HUDEP-2 (cell line): ENCODE data around the gene SNX1.
"Not testable (repeated sequence)": the region's sequence is repeated elsewhere in the genome, so short reads cannot be mapped to it uniquely, and the experiment has no call there.

Experiments used
- DNase-seq, 76 experiments: peaks; one replicate each; lab custom pipeline; 2025; ENCODE audit not compliant: unreplicated experiment in 76 of 76; lab: John Stamatoyannopoulos, UW

SNX1 gene

GRCh38 chr15:64095795-64096667, at the start of gene SNX1:
TSS of gene SNX1 (plus strand) at chr15:64095982. CDS start at chr15:64096014, 32 bp downstream.
- peak in 75 of 76 experiments; percentile 25 to 96 (median 89) for DNase-seq

GRCh38 chr15:64046421-64047153, 49.2 kb upstream of the SNX1 start, which contains the start of gene DAPK2:
TSS of gene DAPK2 (minus strand) at chr15:64046485. CDS start at chr15:64040261, 6,224 bp downstream.
- peak in 54 of 76 experiments; percentile 4 to 65 (median 41) for DNase-seq

DNA sequence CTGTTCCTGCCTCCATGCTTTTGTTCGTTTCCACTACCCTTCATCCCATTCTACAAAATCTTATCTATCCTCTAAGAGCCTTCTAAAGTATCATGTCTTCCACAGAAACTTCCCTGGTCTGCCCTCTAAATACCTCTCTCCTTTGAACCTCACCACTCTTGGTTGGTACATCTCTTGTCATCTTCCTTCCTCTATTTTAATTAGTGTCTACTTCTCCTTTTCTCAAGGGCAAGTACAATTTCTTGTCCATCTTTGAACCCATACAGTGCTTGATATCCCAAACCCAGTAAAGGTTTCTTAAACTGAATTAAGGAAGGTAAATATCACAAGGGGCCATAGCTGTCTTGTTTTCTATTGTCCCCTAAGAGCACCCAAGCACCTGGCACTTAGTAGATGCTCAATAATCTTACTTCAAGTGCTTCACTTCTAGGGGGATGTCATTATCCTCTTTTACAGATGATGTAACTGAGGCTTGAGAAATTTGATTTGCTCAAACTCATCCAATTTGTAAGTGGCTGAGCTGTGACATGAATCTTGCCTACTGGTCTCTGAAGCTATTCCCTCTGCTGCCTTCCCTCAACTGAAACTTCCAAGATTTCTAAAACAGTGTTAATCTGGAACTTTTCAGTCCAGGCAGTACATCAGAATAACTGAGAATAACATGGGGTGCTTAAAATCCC, 46.9 kb upstream of the SNX1 start:
- no peak for DNase-seq

DNA sequence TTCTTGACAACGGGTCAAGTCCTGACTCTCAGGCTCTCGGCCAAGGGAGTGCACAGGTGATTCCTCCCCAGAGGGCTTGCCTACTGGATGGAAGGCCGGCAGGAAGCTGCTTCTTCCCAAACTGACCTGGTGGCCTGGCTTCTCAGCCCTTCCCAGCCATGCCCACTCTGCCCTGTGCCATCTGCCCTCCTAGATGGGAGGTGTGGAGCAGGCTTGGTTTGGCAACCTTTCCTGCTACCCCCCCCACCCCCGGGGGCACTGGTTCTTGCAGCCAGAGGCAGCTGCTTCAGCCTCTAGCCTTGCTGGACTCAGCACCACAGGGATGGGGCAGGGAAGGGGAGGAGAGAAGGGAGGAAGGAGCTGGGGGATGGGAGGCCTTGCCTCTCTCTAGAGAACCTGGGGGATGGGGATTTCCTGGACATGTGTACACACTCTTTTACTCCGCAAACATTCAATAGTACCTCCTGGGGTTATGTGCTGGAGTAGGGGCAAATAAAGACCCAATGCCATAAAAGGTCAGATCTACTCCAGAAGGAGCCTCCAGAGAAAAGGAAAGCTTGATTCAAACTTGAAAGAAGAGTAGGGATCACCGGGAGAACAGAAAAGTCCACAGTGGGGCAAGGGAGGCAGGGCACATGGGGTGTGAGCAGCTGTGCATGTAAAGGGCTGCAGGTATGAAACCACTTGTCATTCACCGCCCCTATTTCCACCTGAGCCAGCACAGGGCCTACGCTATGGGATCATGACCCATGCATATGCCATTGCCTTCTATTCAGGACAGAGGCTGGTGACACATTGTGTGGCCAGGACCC, 45.3 kb upstream of the SNX1 start:
- DNase-seq, result no peak

- no peak for DNase-seq
Observed at GRCh38 chr15:64051093-64051402, 44.7 kb upstream of the SNX1 start.

GRCh38 chr15:64051407-64052259, 44.1 kb upstream of the SNX1 start:
- DNase-seq, result no peak

DNA sequence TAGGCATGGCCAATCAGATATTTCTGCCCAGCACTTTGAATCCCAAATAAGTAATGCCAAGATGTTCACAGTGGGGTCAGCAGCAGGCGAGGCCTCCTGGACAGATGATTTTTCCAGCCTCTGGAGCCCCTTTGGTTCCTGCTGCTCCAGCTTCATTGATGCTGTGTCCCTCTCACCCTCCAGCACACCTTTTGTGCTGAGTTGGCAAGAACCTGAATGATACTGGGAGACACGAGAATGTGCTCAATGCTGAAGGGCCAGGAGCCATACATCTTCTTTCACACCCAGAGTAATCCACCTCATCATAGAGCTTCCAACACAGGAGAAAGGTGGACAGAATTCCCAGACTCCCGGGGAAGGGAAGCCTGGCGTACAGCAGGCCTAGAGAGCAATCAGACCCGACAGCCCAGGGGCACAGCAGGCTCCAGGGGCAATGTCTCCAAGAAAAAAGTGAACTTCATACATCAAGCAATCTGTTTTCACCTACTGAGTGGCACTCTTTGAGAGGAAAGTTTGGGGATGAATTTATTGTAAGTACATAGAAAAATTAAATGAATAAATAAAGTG, 42.8 kb upstream of the SNX1 start:
- no peak for DNase-seq

GRCh38 chr15:64053674-64054073, 42.1 kb upstream of the SNX1 start:
- DNase-seq, result not testable (repeated sequence)

DNA sequence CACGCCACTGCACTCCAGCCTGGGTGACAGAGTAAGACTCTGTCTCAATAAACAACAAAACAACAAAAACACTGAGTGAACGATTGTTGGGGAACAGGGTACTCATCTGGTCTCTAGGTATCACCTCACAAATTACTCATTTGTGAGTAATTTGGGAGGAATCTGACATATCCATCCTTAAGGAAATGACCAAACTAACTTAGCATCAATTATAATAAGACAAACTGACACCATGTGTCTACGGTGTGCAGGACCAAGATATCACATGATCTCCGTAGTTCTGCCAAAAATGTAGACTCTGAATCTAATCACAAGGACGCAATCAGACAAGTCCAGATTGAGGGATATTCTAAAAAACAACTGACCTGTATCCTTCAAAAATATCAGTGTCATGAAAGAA, 37.5 kb upstream of the SNX1 start:
- DNase-seq, result no peak

DNA sequence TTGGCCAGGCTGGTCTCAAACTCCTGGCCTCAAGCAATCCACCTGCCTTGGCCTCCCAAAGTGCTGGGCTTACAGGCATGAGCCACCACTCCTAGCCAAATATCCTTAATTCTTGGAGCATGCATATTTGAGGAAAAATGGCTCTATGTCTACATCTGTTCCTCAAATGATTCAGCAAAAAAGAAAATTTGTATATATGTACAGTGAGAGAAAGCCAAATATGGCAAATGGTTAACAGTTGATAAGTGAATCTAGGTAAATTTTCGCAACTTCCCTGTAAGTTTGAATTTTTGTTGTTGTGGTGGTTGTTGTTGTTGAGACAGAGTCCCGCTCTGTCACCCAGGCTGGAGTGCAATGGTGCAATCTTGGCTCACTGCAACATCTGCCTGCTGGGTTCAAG, 36.7 kb upstream of the SNX1 start:
- not testable (repeated sequence) for DNase-seq

DNA sequence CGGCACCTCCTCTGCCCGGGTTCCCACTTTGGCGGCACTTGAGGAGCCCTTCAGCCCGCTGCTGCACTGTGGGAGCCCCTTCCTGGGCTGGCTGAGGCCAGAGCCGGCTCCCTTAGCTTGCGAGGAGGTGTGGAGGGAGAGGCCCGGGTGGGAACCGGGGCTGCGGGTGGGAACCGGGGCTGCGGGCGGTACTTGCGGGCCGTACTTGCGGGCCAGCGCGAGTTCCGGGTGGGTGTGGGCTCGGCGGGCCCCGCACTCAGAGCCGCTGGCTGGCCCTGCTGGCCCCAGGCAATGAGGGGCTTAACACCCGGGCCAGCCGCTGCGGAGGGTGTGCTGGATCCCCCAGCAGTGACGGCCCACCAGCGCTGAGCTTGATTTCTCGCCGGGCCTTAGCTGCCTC, 35.1 kb upstream of the SNX1 start:
- no peak for DNase-seq

DNA sequence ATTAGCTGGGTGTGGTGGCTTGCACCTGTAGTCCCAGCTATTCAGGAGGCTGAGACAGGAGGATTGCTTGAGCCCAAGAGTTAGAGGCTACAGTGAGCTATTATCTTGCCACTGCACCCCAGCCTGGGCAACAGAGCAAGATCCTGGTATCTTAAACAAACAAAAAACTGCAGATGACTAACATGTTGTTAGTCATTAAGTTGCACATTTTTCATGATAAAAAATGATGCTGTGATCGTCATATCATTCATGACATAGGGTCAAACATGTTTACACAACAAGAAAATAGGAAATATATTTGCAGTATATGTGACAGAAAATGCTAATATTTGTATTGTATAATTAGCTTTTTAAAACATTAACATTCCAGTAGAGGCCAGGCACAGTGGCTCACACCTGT, 29.3 kb upstream of the SNX1 start:
- no peak for DNase-seq

- peak in 52 of 76 experiments; percentile 3 to 67 (median 38) for DNase-seq
Observed at GRCh38 chr15:64067564-64068030, 28.2 kb upstream of the SNX1 start.

GRCh38 chr15:64068133-64068532, 27.6 kb upstream of the SNX1 start:
- no peak for DNase-seq

- peak in 1 of 76 experiments; percentile 4 for DNase-seq
Observed at GRCh38 chr15:64070106-64070505, 25.7 kb upstream of the SNX1 start.

- DNase-seq, result peak in 45 of 76 experiments; percentile 3 to 69 (median 19)
Observed at GRCh38 chr15:64070965-64071851, 24.6 kb upstream of the SNX1 start.

- DNase-seq, result no peak
Observed at GRCh38 chr15:64071931-64072765, 23.6 kb upstream of the SNX1 start.
